D341Med (cell line): Measurements from ENCODE around the gene MED7.

Source experiments
- DNase-seq: peaks from one replicate; pipeline ENCODE4 v3.0.0; 2012; ENCODE audit warnings: low spot score

Gene MED7

DNA sequence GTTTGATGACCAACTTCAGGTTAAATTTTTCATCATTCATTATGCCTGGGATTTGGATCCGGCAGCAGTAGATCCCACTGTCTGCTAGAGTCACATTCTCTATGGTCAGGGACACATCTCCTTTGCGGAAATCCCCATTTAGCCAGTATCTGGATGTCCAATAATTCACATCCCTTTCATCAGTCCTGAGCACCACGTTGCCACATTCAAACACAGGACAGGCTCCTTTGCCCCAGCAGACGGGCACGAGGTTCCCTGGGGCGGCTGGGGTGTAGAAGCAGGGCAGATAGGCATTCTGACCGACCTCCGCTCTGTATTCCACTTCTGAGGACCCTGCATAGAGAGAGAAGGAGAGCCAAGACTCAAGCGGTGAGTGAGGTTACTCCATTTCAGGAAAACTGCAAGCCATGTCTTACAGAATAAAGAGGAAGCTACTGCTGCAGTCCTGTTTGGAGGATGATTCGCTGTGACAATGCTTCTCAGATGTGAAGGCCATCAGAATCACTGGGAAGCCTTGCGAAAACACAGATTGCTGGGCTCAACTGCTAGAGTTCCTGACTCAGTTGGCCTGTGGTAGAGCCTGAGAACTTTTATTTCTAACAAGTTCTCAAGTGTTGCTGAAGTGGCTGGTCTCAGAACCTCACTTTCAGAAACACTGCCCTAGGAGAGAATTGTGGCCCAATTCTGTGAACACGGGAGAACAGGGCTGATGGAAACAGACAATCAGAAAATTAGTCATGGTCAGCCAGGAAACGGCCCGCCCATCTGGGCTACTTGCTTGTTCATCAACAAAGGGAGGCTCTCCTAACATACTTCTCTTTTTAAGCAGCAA lies 35.8 kb downstream of the MED7 start:
- no peak for DNase-seq

DNA sequence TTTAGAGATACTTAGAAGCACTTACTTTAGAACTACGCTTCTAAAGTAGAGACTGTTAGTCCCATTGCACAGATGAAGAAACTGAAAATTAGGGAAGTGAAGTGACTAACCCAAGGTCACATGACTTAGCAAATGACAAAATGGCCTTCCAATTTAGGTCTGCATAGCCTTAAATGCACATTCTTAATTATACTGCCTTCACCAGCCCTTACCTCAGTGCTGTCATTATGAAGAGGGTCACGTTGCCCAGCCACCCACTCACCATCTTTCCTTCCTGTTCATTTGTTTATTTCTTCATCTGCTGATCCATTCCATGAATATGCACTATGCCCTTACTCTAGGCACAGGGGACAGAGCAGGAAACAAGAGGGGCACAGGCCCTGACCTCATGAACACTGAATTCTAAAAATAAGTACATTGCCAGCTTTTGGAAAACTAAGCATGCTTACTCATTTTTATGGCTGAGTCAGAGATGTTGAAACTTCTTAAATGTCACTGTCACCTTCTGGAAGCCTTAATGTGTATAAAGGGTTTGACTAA lies 42.5 kb downstream of the MED7 start:
- no peak for DNase-seq

DNA sequence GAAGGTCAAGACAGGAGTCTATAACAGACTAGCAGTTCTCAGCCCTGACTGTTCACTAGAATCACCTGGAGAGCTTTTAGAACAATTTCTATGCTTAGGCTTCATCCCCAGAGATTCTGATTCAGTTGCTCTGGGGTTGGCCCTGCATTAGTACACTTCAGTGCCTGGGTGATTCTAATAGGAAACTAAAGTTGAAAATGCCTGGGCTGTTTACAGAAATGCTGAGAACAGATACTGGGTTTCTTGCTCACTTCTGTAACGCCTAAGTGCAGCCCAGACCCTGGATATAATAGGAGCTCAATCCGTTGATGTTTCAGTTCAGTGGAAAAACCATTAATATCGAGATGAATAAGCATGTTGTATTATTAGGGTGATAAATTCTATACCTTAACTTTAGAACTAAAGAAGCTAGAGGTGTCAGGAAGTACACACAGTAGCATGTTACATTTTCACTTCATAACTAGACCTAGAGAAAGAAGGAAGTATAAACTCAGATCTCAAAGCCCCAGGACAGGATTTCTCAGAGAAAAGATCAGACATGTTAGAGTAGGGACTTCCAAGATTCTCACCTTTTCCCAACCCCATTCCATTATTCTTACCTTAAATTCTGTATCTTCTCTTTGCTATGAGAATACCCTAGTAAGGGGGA lies 54.2 kb downstream of the MED7 start:
- DNase-seq = no peak
